ENCODE data around the gene SDCBP2. TPM values are rescaled to one million over a fixed set of nuclear protein-coding genes. Genes with fewer than 3 reads are reported as not detected.

The SDCBP2 gene
- total RNA-seq, 1 experiment from 2014 or later, result 0.56 TPM

GRCh38 chr20:1297486-1297885, 31.5 kb downstream of the SDCBP2 start:
- DNase-seq (ENCODE audit: low spot score), result no peak

- DNase-seq (ENCODE audit: low spot score), result no peak
These were observed 32.0 kb downstream of the SDCBP2 start for GRCh38 chr20:1296922-1297321.

DNA sequence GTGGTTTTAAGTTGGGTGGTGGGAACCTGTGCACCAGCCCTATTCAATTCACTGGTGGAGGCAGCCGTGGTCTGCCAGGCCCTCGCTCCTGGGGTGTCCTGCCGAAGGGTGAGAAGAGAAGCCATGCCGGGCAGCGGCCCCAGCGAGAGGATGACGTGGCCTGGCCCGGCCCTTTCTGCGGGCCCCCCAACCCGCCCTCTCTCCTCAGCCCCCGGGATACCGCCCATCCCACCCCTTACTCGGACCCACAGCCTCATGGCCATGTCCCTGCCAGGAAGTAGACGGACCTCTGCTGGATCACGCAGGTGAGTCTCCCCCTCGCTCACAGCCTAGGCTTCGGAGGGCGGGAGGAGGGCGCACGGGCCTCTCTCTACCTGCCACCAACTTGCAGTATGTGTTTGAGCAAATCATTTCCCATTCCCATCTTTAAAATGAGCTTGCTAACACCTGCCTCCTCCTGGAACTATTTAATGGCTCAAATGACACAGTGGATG, 32.8 kb downstream of the SDCBP2 start:
- no peak for DNase-seq (ENCODE audit: low spot score)

GRCh38 chr20:1295276-1295930, 33.5 kb downstream of the SDCBP2 start:
- no peak for DNase-seq (ENCODE audit: low spot score)

GRCh38 chr20:1294497-1294896, 34.4 kb downstream of the SDCBP2 start:
- DNase-seq (ENCODE audit: low spot score), result no peak

DNA sequence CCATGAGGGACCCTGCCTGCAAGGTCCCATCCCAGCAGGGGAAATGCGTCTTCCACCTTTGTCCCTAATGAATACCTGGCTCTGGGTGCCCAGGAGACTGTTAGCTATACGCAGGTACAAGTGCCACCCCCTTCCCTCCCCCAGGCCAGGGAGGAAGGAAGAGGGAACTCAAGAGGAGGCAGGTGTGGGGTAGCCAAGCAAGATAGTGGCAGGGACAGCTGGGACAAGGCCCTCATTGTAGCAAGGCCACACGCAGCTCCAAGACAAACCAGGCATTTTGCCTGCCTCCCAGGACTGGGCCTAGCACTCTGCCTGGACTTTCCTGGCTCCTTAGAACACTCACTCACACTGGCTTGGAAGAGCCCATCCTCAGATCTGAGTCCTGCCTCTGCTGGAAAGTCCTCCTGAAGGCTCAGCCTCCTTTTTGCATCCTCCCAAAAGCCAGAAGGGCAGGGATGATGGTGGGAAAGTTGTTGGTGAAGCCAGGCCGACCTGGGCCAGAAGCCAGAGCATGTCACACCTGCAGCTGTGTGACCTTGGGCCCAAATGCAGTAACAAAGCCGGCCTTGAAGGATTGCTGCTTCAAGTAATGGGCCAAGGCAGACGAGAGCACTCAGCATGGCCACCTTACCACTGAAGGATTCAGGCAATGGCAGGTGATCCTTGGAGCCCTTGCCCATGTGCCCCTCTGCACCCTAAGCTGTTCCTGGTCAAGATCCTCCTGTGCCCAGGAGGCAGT, 35.1 kb downstream of the SDCBP2 start:
- DNase-seq (ENCODE audit: low spot score), result no peak

DNA sequence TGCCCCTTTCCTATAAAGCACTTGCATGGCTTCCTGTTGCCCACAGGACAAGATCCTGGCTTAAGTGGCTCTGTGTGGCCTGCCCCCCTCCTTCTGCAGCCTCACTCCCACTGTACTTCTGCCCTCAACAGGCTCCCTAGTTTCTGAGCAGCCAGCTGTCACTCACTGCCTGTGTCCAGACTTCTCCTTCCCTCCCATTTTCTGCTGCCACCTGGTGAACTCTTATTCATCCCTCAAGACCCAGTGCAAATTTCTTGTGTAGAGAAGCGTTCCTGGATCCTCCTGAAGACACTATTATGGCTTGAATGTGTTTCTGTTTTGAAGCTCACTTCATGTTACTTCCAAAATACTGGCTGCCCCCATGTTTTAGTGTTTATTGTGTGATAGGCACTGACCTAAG, 36.3 kb downstream of the SDCBP2 start:
- no peak for DNase-seq (ENCODE audit: low spot score)

- peak; percentile 30 for DNase-seq (ENCODE audit: low spot score)
These were observed 37.7 kb downstream of the SDCBP2 start for GRCh38 chr20:1291191-1291741.

DNA sequence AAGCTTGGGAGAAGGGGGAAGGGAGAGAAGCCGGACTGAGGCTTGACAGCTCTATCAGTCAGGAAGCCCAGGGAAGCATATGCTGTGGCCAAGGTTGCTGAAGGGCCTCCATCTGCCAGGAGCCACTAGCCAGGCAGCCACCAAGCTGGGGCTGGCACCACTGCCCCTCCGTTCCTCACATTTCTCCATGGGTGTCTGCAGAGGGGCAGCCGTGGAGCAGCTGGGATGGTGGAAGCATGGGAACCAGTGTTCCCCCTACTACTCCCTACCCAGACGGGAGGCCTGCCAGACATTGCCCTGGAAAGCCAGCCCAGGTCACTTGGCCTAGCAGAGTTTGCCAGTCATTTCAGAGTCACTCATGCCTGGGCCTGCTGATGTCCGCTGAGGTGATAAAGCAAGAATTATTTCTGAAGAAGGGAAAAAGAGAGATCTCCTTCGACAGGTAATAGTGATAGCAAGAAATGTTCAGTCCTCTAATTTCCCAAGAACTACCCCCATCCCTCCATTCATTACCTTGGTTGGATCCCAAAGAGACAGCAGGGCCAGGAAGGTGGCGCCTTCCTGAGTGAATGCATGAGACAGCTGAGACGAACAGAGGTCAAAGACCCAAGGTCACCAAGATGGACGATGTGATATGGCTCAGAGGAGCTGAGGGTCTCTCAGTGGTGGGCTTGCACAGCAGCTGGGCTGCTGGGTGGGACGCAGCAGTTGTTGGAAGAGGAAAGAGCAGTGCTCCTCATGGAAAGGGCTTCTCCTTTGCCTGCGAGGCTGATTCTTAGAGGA, 41.0 kb downstream of the SDCBP2 start:
- DNase-seq (ENCODE audit: low spot score), result no peak

GRCh38 chr20:1287306-1287705, 41.6 kb downstream of the SDCBP2 start:
- DNase-seq (ENCODE audit: low spot score), result no peak

- no peak for DNase-seq (ENCODE audit: low spot score)
These were observed 42.5 kb downstream of the SDCBP2 start for GRCh38 chr20:1286267-1287024.

DNA sequence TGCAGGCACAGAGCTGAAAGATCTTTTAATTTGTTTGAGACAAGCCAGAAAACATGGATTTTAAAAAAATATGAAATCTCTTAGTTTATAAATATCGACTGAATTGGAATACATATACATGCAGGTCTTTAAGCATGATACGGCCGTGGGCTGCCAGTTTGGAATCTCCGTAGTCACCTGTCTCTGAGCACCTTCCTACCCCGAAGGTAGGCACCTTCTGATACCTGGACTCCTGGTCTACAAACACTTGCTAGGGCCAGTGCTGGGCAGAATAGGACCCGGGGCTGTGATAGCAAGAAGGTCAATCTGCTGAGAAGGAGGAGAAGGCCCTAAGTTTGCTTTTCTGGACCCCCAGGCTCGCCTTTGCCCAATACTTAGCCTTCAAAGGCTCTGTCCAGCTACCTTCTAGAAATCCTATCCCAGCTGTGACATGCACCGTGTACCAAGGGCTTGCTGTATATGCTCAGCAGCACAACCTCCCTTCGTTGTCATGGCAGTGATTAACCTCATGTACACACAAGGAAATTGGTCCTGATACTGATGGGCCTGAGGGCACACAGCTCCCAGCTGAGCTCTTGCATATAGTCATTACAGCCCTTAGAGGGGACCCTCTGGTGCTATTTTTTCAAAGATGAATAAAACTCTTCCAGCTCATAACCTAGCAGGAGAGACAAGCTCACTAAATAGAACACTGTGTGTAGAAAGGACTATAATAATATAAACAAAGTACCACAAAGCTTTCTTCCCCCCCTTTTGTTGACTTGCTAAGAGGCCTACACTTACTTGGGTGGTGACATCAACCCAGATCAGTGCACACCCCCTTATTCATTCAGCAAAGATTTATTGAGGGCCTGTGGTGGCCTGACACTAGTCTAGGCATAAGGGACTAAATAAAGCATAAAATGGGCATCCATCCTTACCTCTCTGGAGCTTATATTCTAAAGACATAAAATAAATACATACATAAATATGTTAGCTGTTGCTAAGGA, 45.1 kb downstream of the SDCBP2 start:
- no peak for DNase-seq (ENCODE audit: low spot score)

GRCh38 chr20:1282966-1283365, 46.0 kb downstream of the SDCBP2 start:
- DNase-seq (ENCODE audit: low spot score), result no peak

DNA sequence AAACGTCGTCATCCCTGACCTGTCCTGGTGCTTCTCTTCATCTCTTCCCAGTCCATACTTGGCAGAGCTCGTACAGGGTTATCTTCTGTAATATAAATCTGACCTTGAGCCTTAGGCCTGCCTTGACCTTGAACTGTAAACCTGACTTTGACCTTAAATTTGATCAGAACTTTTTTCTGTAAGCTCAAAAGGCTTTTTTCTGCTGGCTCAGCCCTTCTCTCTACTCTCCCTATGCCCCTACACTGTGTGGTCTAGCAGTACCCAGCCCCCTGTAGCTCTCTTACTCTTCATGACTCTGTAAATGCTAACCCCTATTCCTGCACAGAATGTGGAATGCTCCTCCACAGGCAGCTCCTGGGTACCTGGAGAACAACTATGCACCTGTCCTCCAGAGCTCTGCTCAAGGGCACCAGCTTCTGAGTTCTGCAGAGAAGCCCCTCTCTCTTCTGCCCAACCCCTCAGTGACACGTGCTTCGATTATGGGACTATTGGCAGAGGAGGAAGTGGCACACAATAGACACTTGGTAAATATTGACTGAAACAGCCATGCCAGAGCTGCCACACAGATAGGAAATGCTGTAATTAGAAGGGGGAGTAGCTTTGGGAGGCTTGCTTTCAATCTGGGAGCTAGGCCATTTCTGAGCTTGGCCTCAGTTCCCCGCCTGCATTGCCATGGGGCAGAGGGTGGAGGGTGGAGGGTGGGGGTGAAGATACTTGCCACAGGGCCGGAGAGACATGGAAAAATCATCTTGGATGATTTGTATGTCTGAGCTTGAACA, 47.5 kb downstream of the SDCBP2 start:
- no peak for DNase-seq (ENCODE audit: low spot score)

DNA sequence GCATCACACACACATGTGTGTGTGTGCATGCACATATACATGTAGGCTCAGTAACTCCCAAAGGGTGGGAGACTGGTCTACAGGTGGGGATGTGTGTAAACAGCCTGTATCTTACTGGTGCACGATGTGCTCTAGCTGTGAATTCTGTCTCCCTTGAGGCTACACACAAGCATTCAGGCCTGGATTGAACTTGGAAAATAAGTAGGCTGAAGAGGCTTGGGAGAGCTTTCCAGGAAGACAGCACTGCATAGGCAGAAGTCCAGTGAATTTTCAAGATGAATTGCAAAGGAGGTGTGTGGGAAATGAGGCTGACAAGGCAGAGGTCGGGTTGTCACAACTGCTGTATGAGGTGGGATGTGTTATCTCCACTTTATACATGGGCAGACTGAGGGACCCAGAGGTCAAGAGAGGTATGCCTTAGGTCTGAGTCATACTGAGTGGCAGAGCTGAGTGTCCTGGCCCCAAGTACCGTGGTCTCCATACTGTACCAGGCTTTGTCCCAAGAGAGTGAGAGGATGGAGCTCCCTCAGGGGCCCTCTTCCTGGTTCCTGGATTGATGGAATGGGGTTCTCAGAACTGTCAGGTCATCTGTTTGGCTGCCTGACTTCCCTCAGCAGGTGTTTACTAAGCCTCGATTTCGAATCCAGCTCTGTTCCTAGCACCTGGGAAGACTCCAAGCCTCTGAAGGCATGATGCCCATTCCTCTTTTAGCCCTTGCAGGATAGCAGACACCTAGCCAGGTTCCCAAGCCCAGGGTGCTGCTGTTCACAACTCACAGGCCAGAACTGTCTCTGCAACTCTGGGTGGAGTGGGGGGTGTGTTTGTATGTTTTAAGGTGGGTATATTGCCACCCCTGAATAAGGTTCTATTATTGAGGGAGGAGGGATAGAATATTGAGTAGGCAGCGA, 48.5 kb downstream of the SDCBP2 start:
- DNase-seq (ENCODE audit: low spot score), result no peak

DNA sequence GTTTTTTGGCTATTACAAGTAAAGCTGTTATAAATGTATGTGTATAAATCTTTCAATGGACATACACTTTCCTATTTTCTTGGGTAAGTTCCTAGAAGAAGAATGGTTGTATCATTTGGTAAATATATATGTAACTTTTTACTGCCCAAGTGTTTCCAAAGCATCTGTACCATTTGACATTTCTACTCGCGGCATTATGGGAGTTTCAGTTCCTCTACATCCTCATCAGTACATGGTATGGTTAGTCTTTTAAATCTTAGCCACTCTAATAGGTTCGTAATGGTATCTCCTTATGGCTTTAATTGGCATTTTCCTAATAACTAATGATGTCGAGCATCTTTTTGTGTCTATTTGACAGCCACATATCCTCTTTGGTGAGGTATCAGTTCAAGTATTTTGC, 49.9 kb downstream of the SDCBP2 start:
- no peak for DNase-seq (ENCODE audit: low spot score)

GRCh38 chr20:1277529-1278322, 51.2 kb downstream of the SDCBP2 start:
- DNase-seq (ENCODE audit: low spot score), result no peak

- no peak for DNase-seq (ENCODE audit: low spot score)
These were observed 53.0 kb downstream of the SDCBP2 start for GRCh38 chr20:1275919-1276318.
